Measurements from ENCODE around the gene BBS10.
"Not testable (repeated sequence)": the region's sequence is repeated elsewhere in the genome, so short reads cannot be mapped to it uniquely, and the experiment has no call there.

The BBS10 gene

DNA sequence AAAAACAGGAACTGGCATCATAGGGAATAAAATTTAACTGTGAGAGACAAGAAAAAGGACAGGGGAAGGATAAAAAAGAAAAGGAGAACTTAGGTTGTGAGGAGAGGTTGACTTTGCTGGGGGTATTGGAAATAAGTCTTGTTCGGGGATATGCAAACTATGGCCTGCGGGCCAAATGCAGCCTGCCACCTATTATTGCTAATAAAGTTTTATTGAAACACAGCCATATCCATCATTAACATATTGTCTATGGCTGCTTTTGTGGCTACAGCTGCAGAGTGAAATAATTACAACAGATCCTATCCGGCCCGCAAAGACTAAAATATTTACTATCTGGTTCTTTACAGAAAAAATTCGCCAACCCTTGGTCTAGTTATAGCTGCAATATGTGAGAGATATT, 18.6 kb downstream of the BBS10 start:
- DNase-seq (ENCODE audit: low read depth) = no peak

DNA sequence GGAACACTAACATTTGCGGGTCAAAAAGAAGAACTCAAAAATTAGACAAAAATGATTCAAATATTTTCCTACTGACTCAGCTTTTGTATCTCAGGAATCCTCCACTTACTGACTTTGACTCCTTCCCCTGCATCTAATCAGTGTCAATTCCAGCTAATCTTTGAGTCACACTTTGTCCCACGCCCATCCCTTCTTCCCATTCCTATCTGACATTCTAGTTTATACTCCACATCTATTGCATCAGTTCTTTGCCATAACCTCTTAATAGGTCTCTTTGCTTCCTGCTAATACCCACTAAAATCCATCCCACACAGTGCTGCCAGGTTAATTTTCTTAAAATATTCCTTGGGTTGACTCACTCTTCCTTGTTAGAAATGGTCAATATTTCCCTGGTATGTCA, 19.1 kb downstream of the BBS10 start:
- no peak for DNase-seq (ENCODE audit: low read depth)

DNA sequence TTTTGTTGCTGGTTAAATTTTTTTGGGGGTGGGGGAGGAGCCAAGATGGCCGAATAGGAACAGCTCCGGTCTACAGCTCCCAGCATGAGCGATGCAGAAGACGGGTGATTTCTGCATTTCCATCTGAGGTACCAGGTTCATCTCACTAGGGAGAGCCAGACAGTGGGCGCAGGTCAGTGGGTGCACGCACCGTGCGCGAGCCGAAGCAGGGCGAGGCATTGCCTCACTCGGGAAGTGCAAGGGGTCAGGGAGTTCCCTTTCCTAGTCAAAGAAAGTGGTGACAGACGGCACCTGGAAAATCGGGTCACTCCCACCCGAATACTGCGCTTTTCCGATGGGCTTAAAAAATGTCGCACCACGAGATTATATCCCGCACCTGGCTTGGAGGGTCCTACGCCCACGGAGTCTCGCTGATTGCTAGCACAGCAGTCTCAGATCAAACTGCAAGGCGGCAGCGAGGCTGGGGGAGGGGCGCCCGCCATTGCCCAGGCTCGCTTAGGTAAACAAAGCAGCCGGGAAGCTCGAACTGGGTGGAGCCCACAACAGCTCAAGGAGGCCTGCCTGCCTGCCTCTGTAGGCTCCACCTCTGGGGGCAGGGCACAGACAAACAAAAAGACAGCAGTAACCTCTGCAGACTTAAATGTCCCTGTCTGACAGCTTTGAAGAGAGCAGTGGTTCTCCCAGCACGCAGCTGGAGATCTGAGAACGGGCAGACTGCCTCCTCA, 28.5 kb downstream of the BBS10 start:
- DNase-seq (ENCODE audit: low read depth) = not testable (repeated sequence)

DNA sequence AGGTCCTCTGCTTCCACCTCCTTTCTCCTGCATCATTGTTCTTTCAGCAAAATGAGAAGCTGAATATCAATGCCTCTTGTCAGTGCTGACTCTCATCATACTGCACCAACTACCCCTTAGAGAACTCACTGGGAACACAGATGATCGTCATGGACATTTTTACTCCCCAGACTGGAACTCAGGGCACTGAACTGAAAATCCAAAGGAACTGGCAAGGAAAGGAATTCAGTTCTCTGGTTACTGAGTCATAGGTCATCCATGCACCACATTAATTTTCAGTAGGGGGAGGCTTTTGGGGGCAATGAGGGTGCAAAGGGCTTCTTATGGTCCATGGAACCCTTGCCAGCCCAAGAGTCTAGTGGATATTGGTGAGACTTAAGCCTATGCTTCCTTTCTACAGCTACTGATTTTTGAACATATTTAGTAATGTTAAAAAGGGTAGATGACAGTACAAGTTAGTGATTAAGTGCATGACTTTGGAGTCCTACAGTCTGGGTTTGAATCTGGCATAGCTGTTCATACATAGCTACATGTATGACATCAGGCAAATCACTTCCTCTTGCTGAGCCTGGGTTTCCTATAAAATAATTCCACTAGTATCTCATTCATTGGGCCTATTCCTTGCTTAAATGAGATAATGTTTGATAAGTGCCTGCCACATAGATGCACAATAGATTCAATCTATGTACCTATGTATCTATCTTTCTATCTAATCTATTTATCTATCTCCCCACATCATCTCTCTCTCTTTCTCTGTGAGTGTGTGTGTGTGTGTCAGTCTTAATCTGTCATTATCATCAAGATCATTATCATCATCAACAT, 29.2 kb downstream of the BBS10 start:
- no peak for DNase-seq (ENCODE audit: low read depth)

DNA sequence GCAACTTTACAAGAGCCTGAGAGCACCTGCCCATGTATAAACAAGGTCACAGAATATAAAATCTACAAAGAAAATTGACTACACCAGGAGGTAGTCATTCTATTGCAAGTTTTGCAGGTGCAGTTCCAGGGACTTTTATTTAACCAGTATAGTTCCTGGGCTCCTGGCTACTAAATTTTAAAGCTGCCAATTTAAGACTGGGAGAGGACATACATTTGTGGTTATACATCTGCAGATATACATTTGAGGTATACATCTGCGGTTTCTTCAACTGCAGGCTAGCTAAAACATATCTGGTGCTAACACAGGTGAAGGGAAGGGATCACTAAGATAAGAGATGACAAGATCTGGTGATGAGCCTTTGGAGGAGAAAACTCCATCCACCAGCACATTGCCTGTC, 30.2 kb downstream of the BBS10 start:
- DNase-seq (ENCODE audit: low read depth) = no peak

DNA sequence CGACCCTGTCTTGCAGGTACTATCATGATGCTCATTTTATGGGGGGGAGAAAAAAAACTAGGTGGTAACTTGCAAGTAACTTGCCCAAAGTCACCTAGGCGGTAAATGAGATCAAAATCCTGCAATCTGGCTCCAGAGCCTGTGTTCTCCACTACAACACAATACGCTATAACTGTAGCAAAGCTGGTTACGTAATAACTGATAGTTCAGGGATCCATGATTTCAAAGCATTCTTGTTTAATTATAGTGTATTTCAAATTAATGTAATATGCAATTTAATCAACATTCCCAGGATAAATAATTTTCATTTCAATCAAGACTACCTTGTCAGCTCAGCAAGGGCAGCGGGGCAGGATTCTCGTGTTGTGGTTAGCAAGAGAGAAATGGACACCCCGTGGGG, 31.7 kb downstream of the BBS10 start:
- DNase-seq (ENCODE audit: low read depth) = no peak

DNA sequence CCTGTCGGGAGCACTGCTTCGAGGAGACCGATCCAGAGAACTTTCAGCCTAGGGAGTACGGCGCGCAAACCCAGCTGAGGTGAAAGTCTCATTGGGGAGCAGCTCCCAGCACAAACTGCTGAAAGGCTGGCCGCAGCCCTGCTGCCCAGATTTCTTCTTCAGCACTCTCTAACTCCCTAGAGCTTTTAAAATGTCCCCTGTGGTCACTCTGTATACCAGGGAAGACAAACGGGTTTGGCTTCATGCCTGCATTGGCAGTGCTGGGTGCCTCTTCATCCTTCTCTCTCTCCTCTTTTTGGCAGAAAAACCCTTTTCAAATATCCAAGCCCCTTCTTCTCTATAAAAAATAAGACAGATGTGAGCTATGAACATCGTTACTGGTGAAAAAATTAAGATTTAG, 34.9 kb downstream of the BBS10 start:
- DNase-seq (ENCODE audit: low read depth) = no peak

DNA sequence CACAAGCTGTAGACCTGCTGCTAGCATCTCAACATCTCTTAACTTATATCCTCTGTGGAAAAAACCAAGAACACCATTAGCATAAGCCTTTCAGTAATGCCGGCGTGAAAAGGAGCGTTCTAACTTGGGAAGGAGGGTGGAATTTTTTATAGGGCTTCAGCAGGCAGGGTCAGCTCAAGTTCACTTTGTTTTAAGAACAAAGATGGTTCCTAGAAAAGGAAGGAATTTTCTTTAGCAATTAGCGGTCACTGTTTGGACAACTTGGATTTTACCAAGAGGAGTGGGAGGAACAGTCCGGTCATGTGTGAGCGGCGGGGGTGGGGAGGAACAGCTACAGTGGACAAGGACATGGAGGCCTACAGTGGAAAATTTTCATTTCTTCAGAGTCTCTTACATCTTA, 35.9 kb downstream of the BBS10 start:
- DNase-seq (ENCODE audit: low read depth) = no peak

DNA sequence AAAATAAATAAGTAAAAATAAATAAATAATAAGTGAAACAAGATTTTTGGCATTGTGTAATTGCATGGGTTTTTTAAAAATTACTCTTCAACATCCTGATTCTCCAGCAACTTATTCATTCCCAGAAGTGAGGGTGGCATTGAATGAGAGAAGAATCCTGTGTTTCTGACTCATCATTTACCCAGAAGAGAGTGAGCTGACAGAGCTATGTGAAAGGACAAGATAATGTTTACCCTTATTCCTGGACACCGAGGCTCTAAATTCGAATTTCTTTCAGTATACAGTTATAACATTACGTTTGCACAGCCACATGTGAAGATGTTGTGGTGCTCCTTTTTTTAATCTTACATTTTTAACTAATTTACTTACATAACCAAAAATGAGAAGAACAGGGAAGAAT, 36.4 kb downstream of the BBS10 start:
- DNase-seq (ENCODE audit: low read depth) = no peak

DNA sequence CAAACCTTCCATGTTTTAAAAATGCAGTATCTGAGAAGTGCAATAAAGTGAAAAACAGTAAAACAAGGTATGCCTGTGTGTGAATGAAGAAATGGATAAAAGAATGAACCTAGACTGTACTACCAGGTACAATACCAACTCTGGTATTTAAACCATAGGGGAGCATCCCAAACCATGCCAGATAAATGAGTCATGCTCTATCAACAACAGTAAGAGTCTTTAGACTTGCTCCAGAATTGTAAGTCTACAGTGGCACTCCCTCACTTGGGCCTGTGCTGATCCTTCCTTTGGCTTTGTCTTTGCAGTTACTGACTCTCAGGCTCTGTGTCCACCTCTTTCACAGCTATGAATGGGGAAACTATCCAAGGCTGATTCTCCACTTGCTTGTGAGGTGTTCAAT, 38.1 kb downstream of the BBS10 start:
- DNase-seq (ENCODE audit: low read depth) = no peak

DNA sequence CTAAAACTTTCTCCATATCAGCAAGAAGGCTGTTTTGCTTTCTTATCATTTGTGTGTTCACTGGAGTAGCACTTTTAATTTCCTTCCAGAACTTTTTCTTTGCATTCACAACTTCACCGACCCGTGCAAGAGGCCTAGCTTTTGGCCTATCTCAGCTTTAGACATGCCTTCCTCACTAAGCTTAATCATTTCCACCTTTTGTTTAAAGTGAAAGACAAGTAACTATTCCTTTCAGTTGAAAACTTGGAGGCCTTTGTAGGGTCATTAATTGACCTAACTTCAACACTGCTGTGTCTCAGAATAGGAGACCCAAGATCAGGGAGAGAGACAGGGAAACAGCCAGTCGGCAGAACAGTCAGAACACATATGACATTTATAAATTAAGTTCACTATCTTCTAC, 39.3 kb downstream of the BBS10 start:
- no peak for DNase-seq (ENCODE audit: low read depth)

DNA sequence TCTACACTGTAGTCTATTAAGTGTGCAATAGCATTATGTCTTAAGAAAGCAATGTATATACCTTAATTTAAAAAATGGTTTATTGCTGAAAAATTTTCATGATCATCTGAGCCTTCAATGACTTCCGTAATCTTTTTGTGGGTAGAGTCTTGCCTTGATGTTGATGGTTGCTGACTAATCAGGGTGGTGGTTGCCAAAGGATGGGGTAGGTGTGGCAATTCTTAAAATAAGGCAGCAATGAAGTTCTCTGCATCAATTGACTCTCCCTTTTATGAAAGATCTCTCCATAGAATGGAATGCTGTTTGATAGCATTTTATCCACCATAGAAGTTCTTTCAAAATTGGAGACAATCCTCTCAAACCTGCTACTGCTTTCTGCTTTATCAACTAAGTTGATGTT, 41.1 kb downstream of the BBS10 start:
- no peak for DNase-seq (ENCODE audit: low read depth)

DNA sequence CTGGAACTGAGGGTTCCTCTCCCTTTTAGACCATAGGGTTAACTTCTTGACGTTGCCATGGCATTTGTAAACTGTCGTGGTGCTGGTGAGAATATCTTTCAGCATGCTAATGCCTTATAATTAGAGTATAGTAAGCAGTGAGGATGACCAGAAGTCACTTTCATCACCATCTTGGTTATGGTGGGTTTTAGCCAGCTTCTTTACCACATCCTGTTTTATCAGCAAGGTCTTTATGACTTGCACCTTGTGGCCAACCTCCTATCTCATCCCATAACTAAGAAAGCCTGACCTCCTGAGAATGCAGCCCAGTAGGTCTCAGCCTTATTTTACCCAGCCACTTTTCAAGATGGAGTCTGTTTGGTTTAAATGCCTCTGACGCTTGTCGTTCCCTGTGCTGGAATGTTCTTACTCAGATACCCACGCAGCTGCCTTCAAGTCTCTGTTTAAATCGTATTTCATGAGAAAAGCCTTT, 44.2 kb downstream of the BBS10 start:
- no peak for DNase-seq (ENCODE audit: low read depth)

DNA sequence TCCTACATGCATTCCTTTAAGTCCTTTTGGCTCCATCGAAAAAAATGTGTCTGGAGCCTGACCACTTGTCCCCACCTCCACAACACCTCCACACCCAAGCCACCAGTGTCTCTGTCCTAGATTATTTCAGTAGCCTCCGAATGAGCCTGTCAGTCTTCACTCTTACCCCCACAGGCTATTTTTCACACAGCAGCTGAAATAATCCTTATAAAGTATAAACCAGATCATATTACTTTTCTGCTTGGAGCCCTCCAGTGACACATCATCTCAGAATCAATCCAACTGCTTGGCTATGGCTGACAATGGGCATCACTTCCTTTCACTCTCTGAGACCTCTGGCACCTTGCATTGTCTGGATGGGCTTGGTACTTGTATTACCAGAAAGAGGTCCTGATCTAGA, 44.9 kb downstream of the BBS10 start:
- DNase-seq (ENCODE audit: low read depth) = no peak

DNA sequence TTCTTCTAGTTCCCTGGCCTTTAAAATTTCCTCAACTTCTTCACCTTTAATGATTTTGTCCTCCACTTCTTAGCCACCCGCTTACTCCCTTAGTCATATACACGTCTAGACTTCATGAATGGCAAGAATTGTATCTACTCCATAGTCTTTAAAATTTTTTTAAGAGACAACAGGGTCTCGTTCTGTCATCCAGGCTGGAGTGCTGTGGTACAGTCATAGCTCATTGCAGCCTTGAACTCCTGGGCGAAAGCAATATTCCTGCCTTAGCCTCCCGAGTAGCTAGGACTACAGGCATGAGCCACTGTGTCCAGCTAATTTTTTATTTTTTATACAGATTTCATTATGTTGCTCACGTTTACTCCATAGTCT, 47.9 kb downstream of the BBS10 start:
- DNase-seq (ENCODE audit: low read depth) = no peak

DNA sequence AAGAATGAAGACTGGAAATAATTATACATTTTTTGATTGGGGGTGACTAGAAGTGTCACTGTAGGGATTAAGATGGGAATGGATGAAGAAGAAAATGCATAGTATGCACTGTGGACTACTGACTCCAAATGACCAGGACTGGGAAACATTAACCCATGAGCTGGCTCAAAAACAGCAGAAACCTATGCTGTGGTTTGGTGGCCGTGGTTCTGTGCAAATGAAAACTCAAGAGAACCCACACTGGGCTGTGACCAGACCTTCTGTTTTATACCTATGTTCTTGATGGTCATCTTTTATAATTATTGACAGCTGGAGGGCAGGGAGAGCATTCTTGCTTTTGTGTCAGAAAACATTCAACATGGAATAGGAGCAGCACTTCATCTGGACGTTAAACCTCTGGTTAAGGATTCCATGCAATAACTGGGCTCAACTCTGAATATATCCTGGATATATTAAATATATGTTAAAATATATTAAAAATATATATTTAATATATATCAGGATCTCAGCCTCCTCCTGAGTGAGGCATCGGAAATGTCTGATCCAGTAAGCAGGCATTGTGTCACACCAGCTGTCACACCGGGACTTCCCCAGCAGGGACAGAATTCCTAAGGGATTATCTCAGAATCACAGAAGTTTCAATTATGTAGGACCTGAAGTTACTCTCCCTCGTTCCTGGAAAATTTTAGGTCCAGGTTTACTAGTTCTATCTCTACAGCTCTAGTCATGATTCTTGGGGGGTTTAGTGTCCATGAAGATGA, 48.5 kb downstream of the BBS10 start:
- DNase-seq (ENCODE audit: low read depth) = no peak

Data from T-helper 22 cell (primary cell).